NCI-H345 (cell line): Measurements from ENCODE around the gene DCTPP1.
A peak's percentile ranks its signal among the peaks of the same experiment; 100 is the strongest.

Experiments
- DNase-seq: peaks from one replicate; lab custom pipeline; 2025; lab: John Stamatoyannopoulos, UW

Gene DCTPP1

DNA sequence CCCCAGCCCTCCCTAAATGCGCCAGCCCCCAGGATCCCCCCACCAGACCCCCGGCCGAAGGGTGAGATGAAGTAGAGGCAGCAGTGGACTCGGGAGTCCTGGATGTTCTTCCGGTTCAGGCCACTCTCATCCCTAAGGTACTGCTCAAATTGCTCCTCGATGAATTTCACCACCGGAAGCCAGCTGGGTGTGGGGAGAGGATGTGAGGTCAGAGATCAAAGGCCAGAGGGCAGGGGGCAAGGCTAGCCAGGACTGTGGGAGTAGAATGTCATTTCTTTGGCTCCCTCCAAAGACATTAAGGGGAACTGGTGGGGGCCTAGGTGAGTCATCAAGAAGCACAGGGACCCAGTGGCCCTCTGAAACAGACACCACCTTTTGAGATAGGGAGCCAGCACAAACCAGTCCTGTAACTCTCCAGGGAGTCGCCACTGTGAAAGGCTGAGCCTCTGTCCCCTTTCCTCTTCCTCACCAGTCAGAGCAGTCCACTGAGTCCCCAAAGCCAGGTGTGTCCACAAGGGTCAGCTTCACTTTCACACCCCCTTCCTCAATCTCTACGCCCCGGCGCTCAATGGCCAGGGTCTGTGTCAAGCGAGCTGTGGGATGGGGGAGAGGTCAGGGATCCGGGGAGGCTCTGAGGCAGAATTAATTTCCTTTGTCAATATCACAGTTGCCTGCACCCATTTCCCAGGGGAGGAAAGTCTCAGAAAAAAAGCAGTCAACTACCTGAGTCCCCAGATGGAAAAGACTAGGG lies 48.4 kb downstream of the DCTPP1 start:
- no peak for DNase-seq

DNA sequence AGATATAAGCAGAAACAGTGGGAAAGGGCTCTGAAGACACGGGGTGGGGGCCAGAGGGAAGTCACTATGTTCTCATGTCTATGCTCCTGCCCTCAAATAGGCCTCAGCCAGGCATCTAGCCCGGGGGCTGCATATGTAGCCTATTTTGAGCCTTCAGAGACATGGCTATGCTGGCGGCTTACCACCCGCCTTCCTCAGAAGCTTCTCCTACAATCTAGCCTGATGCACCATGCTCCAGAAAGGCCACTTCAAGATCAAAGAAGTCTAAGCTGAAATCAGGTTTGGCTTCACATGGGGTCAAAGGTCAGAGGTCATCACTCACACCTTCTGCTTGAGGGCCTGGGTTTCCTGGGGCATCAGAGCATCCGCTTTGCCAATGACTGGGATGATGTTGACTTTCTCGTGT lies 49.0 kb downstream of the DCTPP1 start:
- no peak for DNase-seq

DNA sequence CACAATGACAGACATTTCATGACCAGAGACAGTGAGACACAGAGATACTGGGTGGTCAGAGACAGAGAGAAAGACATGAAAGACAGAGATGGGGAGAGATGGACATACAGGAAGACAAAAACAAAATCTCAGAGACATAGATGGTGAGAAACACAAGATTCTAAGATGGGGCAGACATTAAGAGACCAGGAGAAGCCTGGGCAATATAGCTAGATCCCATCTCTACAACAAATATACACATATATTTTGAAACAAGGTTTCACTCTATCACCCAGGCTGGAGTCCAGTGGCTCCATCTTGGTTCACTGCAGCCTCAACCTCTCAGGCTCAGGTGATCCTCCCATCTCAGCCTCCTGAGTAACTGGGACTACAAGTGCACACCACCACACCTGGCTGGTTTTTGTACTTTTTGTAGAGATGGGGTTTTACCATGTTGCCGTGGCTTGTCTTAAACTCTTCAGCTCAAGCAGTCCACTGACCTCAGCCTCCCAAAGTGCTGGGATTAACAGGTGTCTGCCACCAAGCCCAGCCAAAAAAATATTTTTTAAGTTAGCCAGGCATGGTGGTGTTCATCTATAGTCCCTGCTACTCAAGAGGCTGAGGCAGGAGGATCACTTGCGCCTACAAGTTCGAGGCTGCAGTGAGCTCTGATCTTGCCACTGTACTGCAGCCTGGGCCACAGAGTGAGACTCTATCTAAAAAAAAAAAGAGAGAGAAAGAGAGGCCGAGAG lies 49.6 kb downstream of the DCTPP1 start:
- no peak for DNase-seq

DNA sequence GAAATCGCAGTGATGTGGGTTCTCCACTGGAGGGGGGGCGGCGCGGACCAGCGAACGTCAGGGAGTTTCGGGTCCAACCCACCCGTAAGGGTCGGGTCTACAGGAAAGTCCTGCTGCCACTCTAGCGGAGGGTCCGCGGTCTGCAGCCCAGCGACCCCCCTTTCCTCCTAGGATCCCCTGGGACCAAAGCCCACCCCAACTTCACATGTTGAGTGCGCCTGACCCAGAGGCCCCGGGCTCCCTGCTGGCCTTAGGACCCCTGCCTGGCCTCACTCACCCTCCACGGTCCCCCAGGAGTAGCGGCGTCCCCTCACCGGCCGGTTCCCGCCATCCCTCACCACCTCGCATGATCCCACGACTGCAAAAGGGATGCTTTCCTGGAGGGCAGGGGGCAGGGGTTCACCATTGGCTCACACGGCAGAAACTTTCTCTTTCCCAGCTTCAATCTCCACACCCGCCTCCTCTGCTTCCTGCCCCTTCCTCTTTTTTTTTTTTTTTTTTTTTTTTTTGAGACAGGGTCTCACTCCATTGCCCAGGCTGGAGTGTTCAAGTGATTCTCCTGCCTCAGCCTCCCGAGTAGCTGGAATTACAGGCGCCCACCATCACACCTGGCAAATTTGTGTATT lies 50.6 kb downstream of the DCTPP1 start:
- DNase-seq, result no peak

DNA sequence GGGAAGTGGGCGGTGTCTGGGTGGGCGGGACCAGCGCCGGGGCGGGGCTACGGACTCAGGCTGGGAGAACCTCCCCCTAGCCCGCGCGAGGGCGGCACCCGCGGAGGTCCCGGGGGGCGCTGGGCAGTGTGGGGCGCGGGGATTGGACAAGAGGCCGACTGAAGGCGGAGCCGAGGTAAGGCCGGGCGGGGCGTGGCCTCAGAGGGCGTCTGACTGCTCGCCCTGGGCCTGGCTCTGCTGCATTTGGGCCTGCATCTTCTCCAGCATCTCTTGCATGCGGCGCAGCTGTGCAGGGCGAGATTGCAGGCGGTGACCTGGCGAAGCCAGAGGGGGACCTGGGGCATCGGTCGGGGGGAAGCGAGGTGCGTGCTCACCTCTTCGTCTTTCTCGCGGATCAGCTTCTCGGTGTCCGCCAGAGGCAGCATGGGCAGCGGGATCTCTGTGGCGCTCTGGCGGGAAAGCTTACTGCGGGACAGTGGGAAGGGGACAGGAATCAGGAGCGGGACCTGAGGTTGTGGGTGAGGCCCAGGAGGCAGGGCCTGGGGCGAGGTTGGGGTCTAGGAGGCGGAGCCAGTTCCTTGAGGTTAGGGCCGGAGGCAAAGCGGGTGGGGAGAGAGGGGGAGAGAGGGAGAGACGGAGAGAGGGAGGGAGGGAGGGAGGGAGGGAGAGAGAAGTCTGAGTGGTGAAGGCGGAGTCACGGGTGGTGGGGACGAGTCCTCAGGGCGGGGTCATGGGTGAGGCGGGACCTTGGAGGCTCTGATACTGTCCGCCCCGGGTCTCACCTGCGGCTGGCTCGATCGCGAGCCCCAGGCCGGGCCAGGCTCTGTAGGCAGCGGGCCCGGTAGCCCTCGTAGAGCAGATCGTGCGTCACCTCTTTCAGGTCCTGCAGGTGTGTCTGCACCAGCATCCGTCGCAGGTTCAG lies 51.3 kb downstream of the DCTPP1 start:
- peak; percentile 100 for DNase-seq

DNA sequence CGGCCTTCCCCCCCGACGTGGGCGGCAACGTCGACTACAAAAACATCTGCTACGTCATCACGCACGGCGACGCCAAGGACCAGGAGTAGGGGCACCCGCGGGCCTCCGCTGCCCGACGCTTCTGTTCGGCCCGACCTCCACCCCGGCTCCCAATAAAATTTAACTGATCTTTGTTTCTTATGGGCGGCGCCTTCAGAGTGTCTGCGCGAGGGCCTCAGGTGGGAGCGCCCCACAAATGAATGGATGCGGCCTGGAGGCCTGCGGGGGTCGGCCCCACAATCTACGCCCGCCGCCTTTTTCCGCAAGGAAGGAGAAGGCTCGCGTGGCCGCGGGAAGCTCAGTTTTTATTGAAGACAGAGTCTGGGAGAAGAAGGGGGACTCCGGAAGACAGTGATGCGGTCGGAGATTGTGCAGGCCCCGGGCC lies 52.0 kb downstream of the DCTPP1 start:
- DNase-seq, result peak; percentile 93

DNA sequence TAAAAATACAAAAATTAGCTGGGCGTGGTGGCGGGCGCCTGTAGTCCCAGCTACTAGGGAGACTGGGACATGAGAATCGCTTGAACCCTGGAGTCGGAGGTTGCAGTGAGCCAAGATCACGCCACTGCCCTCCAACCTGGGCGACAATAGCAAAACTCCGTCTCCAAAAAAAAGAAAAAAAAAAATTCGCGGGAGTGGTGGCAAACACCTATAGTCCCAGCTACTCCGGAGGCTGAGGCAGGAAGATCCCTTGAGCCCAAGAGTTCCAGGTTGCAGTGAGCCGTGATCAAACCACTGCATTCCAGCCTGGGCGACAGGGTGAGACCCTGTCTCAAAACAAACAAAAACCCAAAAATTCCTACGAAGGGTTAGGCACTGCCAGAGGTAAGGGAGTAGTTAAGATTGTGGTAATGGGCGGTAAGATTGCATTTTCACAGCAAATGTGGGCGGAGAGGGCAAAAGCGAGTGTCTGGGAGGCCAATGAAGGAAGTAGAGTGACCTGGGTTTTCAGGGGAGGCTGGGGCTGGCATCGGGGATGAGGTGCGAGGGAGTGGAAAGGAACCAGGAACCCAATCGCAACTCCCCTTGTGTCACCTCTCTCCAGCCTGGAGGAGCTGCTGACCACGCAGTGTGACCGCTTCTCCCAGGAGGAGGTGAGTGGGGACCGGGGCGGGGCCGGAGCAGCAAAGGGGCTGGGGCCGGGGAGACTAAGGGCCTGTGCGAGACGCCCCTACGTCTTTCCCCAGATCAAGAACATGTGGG lies 52.6 kb downstream of the DCTPP1 start:
- DNase-seq, result no peak

DNA sequence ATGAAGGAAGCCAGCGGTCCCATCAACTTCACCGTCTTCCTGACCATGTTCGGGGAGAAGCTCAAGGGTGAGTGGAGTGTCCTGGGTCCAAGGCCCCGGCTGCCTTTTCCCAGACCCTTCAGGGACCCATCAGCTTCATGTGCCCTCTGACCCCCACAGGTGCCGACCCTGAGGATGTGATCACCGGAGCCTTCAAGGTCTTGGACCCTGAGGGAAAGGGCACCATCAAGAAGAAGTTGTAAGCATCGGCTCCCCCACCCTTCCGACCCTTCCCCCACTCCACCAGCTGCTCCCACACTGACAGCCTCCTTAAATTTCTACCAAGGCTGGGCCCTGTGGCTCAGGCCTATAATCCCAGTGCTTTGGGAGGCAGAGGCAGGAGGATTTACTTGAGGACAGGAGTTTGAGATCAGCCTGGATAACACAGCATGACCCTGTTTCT lies 53.3 kb downstream of the DCTPP1 start:
- DNase-seq, result no peak

DNA sequence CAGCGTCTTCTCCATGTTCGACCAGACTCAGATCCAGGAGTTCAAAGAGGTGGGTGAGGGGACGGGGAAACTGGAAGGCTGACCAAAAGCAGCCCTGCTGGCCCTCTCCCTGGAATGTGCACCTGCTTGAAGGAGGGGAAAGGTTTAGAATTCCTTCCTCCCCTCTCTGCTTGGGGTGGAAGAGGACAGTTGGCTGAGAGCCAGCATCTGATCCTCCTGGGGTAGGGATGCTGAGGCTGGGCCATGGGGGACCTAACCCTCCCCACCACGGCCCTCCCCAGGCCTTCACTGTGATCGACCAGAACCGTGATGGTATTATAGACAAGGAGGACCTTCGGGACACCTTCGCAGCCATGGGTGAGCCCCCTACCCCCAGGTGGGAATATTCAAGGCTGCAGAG lies 54.0 kb downstream of the DCTPP1 start:
- DNase-seq, result no peak

DNA sequence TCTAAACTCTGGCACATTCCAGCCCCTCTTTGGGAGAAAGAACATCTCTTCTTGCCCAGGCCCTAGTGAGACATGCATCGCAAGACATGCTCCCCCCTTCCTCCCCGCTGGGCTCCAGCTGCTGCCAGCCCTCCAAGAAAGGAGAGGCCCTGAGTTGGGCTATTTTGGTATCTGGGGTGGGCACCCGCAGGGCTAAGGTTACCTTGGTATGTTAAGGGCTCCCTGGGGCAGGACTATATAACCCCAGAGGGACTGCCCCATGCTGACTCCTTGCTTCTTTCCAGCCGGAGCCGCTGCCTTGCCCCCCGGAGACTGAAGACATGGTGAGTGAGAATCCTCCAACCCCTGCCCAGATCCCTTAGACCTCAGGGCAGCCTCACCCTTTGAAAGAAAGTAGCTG lies 55.3 kb downstream of the DCTPP1 start, which contains the start of gene MYL11:
Gene MYL11, plus strand, starts transcription at position 265 of the 400 bp plus-strand sequence. Its CDS starts 56 bp downstream, at position 321.
- no peak for DNase-seq
